Cerebellar nuclear complex (tissue), 1 donor: ENCODE data around the gene KCTD19.

Source experiments
- DNase-seq, 2 experiments: peaks; one replicate each; lab custom pipeline; 2025; lab: John Stamatoyannopoulos, UW

The KCTD19 gene

GRCh38 chr16:67258161-67258835 lies 68.2 kb downstream of the KCTD19 start:
- no peak for DNase-seq

GRCh38 chr16:67257486-67258160 lies 68.9 kb downstream of the KCTD19 start:
- no peak for DNase-seq

- DNase-seq, result no peak
These were observed 69.8 kb downstream of the KCTD19 start for GRCh38 chr16:67256701-67257230.

- no peak for DNase-seq
These were observed 70.9 kb downstream of the KCTD19 start for GRCh38 chr16:67255553-67256221.

- no peak for DNase-seq
These were observed 71.6 kb downstream of the KCTD19 start for GRCh38 chr16:67254801-67255552.

- DNase-seq, result no peak
These were observed 73.7 kb downstream of the KCTD19 start for GRCh38 chr16:67252609-67253497.

- no peak for DNase-seq
These were observed 76.6 kb downstream of the KCTD19 start for GRCh38 chr16:67250045-67250327.

- DNase-seq, result no peak
These were observed 77.1 kb downstream of the KCTD19 start for GRCh38 chr16:67249178-67250044.

GRCh38 chr16:67248401-67249177 lies 78.0 kb downstream of the KCTD19 start, which contains the start of gene SLC9A5:
TSS of gene SLC9A5 (plus strand) at chr16:67248979. CDS start at chr16:67249015, 36 bp downstream.
- no peak for DNase-seq

GRCh38 chr16:67248073-67248400 lies 78.5 kb downstream of the KCTD19 start:
- no peak for DNase-seq

GRCh38 chr16:67247192-67248072 lies 79.1 kb downstream of the KCTD19 start, which contains the start of gene FHOD1:
TSS of gene FHOD1 (minus strand) at chr16:67247481. CDS start at chr16:67247410, 71 bp downstream.
- peak; percentile 80 to 89 for DNase-seq

- no peak for DNase-seq
These were observed 79.8 kb downstream of the KCTD19 start for GRCh38 chr16:67246756-67247191.

- DNase-seq, result no peak
These were observed 80.3 kb downstream of the KCTD19 start for GRCh38 chr16:67246081-67246755.

- DNase-seq, result no peak
These were observed 80.9 kb downstream of the KCTD19 start for GRCh38 chr16:67245674-67246080.

GRCh38 chr16:67245186-67245585 lies 81.4 kb downstream of the KCTD19 start:
- no peak for DNase-seq

GRCh38 chr16:67244387-67245185 lies 82.0 kb downstream of the KCTD19 start:
- no peak for DNase-seq

GRCh38 chr16:67243481-67243880 lies 83.1 kb downstream of the KCTD19 start:
- DNase-seq, result no peak
